ENCODE results near the gene BRSK2. TPM values are rescaled to one million over a fixed set of nuclear protein-coding genes. Genes with fewer than 3 reads are reported as not detected.
A peak's percentile ranks its signal among the peaks of the same experiment; 100 is the strongest.

The BRSK2 gene
- total RNA-seq, 1 donor from 2014 or later = 13.8 TPM

DNA sequence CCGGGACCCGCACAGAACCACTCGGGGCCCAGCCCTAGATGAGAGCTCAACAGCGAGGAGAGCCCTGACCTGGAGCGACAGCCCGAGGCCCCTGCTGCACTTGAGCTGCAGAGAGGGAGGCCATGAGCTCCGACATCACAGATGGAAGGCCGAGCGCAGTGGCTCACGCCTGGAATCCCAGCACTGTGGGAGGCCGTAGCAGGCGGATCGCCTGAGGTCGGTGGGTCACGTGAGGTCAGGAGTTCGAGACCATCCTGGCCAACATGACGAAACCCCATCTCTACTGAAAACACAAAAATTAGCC lies 13.8 kb upstream of the BRSK2 start:
- H3K27me3 Mint-ChIP-seq = peaks cover 17% of the 10 kb centered on the region
- DNase-seq (ENCODE audit: extremely low spot score, unreplicated experiment) = no peak
- no peak overlapping the region for H3K4me3 Mint-ChIP-seq
- H3K27ac Mint-ChIP-seq = no peak overlapping the region
- no peaks in the 10 kb centered on the region for H3K36me3 Mint-ChIP-seq
- H3K4me1 Mint-ChIP-seq (ENCODE audit: unreplicated experiment) = no peaks in the 10 kb centered on the region
- TF ChIP-seq, protein P1, sequence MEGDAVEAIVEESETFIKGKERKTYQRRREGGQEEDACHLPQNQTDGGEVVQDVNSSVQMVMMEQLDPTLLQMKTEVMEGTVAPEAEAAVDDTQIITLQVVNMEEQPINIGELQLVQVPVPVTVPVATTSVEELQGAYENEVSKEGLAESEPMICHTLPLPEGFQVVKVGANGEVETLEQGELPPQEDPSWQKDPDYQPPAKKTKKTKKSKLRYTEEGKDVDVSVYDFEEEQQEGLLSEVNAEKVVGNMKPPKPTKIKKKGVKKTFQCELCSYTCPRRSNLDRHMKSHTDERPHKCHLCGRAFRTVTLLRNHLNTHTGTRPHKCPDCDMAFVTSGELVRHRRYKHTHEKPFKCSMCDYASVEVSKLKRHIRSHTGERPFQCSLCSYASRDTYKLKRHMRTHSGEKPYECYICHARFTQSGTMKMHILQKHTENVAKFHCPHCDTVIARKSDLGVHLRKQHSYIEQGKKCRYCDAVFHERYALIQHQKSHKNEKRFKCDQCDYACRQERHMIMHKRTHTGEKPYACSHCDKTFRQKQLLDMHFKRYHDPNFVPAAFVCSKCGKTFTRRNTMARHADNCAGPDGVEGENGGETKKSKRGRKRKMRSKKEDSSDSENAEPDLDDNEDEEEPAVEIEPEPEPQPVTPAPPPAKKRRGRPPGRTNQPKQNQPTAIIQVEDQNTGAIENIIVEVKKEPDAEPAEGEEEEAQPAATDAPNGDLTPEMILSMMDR (conservative IDR thresholded peaks at IDR 0.05) = no peak
- H3K9me3 Mint-ChIP-seq = no peaks in the 10 kb centered on the region

DNA sequence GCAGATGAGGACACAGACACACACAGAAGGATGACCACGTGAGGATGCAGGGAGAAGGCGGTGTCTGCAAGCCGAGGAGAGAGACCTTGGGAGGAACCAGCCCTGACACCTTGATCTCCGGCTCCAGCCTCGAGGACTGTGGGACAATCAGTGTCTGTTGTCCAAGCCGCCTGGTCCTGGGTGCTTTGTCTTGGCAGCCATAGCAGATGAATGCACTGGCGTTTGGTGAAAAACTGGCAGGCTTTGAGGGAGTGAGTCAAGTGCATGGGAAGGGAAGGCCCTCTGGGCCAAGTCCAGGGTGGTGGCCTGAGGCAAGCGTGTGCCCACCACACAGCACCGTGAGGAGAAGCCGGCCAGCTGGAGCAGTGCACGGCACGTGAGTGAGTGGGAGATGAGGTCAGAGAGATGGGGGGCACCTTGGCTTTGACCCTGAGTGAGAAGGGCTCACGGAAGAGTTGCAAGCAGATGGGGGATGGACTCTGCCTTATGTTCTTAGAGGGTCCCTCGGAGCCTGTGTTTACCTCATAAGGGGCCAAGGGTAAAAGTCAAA lies 12.4 kb upstream of the BRSK2 start:
- H3K27me3 Mint-ChIP-seq = peaks cover 19% of the 10 kb centered on the region
- H3K9me3 Mint-ChIP-seq = no peaks in the 10 kb centered on the region
- H3K4me1 Mint-ChIP-seq (ENCODE audit: unreplicated experiment) = no peaks in the 10 kb centered on the region
- H3K4me3 Mint-ChIP-seq = no peak overlapping the region
- no peaks in the 10 kb centered on the region for H3K36me3 Mint-ChIP-seq
- TF ChIP-seq, protein P1 (conservative IDR thresholded peaks at IDR 0.05) = no peak
- DNase-seq (ENCODE audit: extremely low spot score, unreplicated experiment) = no peak
- no peak overlapping the region for H3K27ac Mint-ChIP-seq

DNA sequence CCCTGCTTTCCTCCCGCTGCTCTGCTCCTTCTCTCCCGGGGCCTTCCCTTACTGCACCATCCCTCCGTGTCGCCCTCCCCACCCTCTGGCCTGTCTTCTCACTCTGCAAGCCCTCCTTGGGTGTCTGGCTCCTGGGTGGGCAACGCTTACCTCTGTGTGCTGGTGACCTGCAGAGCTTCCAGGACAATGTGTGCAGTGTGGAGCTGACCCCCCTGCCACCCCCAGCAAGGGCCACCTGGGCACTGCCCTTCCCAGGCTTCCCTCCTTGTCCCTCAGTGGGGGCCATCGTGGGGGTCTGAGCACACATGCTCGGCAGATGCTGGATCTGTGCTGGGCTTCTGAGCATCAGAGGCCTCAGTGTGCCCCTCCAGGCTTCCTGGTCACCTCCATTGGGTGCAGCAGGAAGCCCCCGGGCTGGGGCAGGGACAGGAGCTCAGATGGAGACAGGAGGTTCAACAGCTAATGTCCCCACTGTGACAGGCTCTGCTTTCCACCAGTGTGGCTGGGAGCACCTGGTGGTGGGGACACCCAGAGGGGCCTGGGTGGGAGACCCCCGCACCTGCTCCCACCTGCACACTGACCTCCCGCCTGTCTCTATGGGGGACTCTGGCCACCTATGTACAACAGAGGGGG lies 7.8 kb upstream of the BRSK2 start:
- Mint-ChIP-seq H3K27ac (no peak overlapping the region), H3K4me1 (ENCODE audit: unreplicated experiment) (peaks cover 2% of the 10 kb centered on the region), H3K4me3 (peak overlapping the region; percentile 74), H3K9me3 (no peaks in the 10 kb centered on the region), H3K27me3 (peaks cover 24% of the 10 kb centered on the region), H3K36me3 (no peaks in the 10 kb centered on the region)
- TF ChIP-seq, protein P1 (conservative IDR thresholded peaks at IDR 0.05) = no peak
- no peak for DNase-seq (ENCODE audit: extremely low spot score, unreplicated experiment)

DNA sequence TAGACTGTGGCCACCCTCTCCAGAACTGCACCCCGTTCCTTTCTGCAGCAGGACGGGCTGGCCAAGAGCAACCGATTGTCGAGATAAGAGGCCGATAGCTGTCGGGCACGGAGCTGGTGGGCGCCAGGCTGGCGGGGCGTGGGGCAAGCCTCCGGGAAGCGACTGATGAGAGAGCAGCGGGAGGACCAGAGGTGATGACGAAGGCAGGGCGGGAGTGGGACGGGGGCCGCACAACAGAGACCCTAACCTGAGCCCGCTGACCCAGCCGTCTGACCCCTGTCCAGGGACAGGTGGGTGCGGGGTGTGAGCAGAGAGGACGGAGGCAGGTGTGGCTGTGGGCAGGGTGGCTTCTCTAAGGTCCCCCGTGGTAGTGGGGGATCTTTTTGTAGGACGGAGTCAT lies 7.3 kb upstream of the BRSK2 start:
- no peak overlapping the region for H3K27ac Mint-ChIP-seq
- peak overlapping the region; percentile 74 for H3K4me3 Mint-ChIP-seq

DNA sequence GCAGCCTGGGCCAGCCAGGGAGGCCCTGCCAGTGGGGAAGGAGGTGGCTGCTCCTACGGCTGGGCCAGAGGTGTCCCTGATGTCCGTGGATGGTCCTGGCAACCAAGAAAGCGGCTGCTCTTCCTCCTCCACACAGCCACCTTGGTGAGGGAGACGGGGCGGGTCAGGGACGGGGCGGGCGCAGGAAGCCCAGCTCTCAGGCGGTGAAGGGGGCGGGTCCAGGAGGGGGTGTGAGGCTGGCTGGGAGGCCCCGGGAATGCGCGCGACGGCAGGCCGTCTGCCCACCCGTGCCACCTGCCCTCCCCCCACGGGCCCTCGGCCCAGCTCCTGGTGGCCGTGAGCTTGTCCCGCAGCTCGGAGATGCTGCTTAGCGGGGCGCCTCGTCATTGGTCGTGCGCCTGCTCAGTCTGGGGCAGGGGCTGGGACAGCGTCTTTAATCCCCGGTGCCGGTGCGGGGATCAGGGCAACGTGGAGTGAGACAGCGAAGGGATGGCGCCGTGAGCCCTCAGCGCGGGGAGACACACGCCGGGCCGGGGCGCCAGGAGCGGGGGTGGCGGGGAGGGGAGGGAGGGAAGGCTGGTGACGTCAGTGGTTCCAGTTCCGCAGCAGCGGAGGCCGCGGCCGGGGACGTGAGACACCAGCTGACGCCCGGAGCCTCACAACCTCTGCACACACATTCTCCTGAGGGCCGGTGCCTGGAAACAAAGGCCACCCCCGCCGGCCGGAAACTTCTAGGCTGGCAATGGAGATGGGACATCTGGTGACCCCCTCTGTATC lies 6.7 kb upstream of the BRSK2 start:
- Mint-ChIP-seq H3K27ac (peak overlapping the region; percentile 39), H3K9me3 (no peaks in the 10 kb centered on the region), H3K4me3 (peak overlapping the region; percentile 82), H3K27me3 (peaks cover 30% of the 10 kb centered on the region), H3K36me3 (no peaks in the 10 kb centered on the region), H3K4me1 (ENCODE audit: unreplicated experiment) (peaks cover 10% of the 10 kb centered on the region)
- DNase-seq (ENCODE audit: extremely low spot score, unreplicated experiment) = no peak
- TF ChIP-seq, protein P1 (conservative IDR thresholded peaks at IDR 0.05) = peak; percentile 57

More for the DNA sequence above, 7.3 kb upstream of the BRSK2 start:
- no peak for DNase-seq (ENCODE audit: extremely low spot score, unreplicated experiment)
- Mint-ChIP-seq H3K9me3 (no peaks in the 10 kb centered on the region), H3K27me3 (peaks cover 26% of the 10 kb centered on the region), H3K4me1 (ENCODE audit: unreplicated experiment) (peaks cover 7% of the 10 kb centered on the region), H3K36me3 (no peaks in the 10 kb centered on the region)
- TF ChIP-seq, protein P1 (conservative IDR thresholded peaks at IDR 0.05) = no peak

Measured in type B pancreatic cell (in vitro differentiated cells).